AML-193 (cell line): Measurements from ENCODE around the gene EFCAB13.
A peak's percentile ranks its signal among the peaks of the same experiment; 100 is the strongest.
"Not testable (repeated sequence)": the region's sequence is repeated elsewhere in the genome, so short reads cannot be mapped to it uniquely, and the experiment has no call there.

Source experiments
- DNase-seq, 2 experiments: peaks; one replicate each; lab custom pipeline; 2025; lab: John Stamatoyannopoulos, UW

EFCAB13 gene

DNA sequence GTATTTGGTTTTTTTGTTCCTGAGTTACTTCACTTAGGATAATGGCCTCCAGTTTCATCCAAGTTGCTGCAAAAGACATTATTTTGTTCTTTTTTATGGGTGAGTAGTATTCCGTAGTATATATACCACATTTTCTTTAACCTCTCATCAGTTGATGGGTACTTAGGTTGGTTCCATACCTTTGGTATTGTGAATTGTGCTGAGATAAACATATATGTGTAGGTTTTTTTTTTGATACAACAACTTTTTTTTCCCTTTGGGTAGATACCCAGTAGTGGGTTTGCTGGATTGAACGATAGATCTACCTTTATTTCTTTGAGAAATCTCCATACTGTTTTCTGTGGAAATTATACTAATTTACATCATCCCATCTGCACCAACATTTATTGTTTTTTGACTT lies 6.8 kb downstream of the EFCAB13 start:
- no peak for DNase-seq

- no peak for DNase-seq
These were observed 8.5 kb downstream of the EFCAB13 start for GRCh38 chr17:47332287-47332686.

- no peak for DNase-seq
These were observed 11.6 kb downstream of the EFCAB13 start for GRCh38 chr17:47335101-47335936.

DNA sequence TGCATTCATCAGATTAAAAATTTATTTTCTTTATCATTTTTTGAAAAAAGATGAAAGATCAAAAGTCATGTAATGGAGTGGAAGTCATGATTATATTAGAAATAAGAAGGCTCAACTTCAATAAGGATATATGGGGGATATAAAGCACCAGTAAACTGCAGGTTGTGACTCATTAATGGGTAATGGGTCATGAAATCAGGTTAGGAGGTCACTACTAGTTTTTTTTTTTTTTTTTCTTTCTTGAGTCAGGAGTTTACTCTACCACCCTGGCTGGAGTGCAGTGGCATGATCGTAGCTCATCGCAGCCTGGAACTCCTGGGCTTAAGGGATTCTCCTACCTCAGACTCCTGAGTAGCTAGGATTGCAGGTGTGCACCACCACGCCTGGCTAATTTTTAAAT lies 14.3 kb downstream of the EFCAB13 start:
- no peak for DNase-seq

DNA sequence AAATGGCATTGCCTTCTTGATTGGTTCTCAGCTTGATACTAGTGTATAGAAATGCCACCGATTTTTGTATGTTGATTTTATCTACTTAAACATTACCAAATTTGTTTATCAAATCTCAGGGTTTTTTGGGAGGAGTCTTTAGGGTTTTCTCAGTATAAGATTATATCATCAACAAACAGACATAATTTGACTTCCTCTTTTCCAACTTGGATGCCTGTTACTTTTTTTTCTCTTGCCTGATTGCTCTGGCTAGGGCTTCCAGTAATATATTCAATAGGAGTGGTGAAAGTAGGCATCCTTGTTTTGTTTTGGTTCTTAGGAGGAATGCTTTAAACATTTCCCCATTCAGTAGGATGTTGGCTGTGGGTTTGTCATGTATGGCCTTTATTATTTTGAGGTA lies 29.1 kb downstream of the EFCAB13 start:
- peak; percentile 16 to 37 for DNase-seq

- DNase-seq: no peak
These were observed 34.9 kb downstream of the EFCAB13 start for GRCh38 chr17:47358652-47359051.

DNA sequence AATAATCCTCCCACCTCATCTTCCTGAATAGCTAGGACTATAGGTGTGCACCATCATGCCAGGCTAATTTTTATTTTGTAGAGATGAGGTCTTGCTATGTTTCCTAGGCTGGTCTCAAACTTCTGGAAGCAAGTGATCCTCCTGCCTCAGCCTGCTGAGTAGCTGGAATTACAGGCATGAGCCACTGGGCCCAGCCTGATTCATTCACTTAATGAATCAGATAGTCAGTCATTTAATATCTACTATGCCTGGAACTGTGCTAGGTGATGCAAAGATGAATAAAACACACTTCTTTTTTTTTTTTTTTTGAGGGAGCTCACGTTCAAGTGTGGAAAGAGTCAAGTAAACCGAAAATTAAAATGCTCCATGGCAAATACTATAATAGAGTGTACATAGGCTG lies 39.4 kb downstream of the EFCAB13 start:
- DNase-seq: no peak

DNA sequence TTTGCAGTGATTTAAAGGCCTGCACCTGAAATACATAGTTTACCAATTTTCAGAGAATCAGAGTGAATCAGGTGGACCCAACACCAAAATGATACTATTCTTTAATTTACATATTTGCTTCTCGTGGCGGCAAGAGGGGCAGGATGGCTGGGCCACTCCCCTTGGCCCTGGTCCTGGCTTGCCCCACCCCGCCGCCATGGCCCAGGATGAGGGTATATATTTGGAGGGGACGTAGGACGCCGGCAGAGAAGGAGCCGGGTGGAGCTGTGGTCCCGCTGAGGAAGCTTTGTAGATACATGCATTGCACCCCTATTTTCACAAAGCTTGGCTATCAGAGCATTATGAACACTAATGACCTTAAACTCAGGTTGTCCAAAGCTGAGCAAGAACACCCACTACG lies 43.5 kb downstream of the EFCAB13 start:
- DNase-seq: no peak

DNA sequence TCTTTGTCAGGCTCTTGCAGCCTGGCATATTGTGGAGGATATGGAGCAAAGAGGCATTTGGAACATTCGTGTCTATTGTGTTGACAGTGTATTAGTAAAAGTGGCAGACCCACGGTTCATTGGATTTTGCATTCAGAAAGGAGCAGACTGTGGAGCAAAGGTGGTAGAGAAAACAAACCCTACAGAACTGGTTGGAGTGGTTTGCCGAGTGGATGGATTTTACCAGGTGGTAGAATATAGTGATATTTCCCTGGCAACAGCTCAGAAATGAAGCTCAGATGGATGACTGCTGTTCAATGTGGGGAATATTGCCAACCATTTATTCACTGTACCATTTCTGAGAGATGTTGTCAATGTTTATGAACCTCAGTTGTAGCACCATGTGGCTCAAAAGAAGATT lies 44.5 kb downstream of the EFCAB13 start:
- DNase-seq: no peak

- not testable (repeated sequence) for DNase-seq
These were observed 47.1 kb downstream of the EFCAB13 start for GRCh38 chr17:47370899-47371298.

GRCh38 chr17:47373002-47373401 lies 49.2 kb downstream of the EFCAB13 start:
- DNase-seq: no peak

- no peak for DNase-seq
These were observed 52.5 kb downstream of the EFCAB13 start for GRCh38 chr17:47376247-47376646.

GRCh38 chr17:47388825-47389224 lies 65.1 kb downstream of the EFCAB13 start:
- DNase-seq: no peak

GRCh38 chr17:47397532-47398128 lies 73.9 kb downstream of the EFCAB13 start:
- DNase-seq: not testable (repeated sequence)

GRCh38 chr17:47400333-47400732 lies 76.6 kb downstream of the EFCAB13 start:
- DNase-seq: no peak

- DNase-seq: no peak
These were observed 77.3 kb downstream of the EFCAB13 start for GRCh38 chr17:47401100-47401499.

DNA sequence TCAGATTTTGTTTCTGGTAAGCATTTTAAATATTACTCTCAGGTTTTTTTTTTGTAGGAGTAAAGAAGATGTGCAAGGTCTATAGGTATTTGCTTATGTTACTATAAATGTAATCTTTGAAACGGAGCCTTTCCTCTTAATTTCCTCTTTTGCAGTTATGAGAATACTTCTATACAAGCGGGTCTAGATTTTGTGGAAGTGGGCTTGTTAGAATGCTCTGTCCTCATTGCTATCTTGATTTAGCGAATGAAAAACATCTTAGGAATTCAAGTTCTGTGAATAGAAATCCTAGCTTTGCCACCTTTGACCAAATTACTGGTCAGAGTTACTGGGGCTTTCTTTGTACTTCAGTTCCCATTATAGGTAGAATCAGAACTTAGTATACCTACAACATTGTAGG lies 80.3 kb downstream of the EFCAB13 start:
- DNase-seq: no peak

GRCh38 chr17:47404875-47405274 lies 81.1 kb downstream of the EFCAB13 start:
- DNase-seq: no peak

GRCh38 chr17:47413872-47414271 lies 90.1 kb downstream of the EFCAB13 start:
- no peak for DNase-seq

DNA sequence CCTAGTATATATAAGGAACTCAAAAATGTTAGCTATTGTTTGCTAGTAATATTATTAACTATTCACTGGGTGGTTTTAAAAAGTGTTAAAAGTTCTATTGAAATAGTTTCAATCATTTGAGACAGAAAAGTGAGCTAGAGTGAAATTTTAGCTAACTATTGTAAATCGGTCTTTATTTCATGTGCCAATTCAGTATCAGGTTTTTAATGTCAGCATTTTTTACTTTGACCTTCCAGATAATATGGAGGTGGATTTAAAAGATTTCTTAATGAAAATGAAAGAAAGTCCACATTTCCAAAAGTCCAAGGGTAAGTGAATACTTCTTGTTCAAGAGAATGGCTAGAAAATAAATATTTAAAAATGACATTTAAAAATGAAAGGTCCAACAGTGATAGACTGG lies 90.9 kb downstream of the EFCAB13 start:
- DNase-seq: no peak

DNA sequence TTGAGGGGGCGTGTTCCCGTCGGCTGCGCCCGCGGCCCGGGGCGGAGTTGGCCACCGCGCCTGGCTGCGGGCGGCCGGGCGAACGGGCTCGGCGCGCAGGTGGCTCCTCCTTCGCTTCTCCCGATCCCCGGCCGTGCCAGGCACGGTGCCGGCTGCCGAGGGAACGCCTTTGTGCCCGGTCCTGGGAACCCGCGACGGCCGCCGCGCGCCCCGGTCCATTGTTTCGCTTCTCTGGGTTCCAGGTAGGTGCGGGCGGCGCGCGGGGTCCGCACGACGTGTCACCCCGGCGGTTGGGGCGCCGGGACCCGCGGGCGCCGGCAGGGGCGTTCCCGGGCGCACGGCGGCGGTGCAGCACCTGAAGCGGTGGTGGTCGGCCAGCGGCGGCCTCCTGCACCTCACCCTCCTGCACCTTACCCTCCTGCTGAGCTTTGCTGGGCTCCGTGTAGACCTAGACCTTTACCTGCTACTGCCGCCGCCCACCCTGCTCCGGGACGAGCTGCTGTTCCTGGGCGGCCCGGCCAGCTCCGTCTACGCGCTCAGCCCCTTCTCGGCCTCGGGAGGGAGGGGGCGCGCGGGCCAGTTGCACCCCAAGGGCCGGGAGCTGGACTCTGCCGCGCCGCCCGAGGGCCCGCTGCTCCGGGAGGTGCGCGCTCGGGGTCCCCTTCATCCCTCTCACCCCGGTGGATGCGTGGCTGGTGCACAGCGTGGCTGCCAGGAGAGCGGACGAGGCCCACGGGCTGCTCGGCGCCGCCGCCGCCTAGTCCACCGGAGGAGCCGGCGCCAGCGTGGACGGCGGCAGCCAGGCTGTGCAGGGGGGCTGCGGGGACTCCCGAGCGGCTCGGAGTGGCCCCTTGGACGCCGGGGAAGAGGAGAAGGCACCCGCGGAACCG lies 99.9 kb downstream of the EFCAB13 start:
- DNase-seq: no peak

GRCh38 chr17:47425233-47425632 lies 101.5 kb downstream of the EFCAB13 start:
- DNase-seq: not testable (repeated sequence)
